ENCODE measurements around the gene SLC37A3.

DNA sequence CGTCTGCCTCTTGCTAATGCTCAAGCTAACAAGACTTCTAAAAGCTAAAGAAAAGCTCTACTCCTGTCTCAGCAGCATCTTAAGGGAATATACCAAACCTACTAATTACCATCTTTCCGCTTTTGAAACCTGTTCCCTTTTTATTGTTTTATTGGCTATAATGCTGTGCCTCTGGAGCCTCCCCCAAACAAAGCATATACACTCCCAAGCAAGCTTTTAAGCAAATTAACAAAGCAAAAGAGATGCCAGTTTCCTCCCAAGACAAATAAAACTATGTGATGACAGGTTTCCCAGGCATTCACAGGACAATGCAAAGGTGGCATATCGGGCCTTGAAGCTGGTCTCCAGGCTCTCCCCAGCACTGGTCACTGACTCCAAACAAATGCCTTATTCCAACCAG lies 52.9 kb downstream of the SLC37A3 start:
- TF ChIP-seq ZNF274 (IDR thresholded peaks at IDR 0.05; ENCODE audit: low read depth, low read length) (no peak), SUZ12 (IDR thresholded peaks at IDR 0.05; ENCODE audit: extremely low read depth, insufficient read depth, insufficient read length) (no peak), YY1 (IDR thresholded peaks at IDR 0.05; ENCODE audit: insufficient read depth, insufficient read length) (no peak)
